ENCODE data around the gene CTAGE15. TPM values are rescaled to one million over a fixed set of nuclear protein-coding genes. Genes with fewer than 3 reads are reported as not detected.
"Not testable (repeated sequence)": the region's sequence is repeated elsewhere in the genome, so short reads cannot be mapped to it uniquely, and the experiment has no call there.

Gene CTAGE15, protein sequence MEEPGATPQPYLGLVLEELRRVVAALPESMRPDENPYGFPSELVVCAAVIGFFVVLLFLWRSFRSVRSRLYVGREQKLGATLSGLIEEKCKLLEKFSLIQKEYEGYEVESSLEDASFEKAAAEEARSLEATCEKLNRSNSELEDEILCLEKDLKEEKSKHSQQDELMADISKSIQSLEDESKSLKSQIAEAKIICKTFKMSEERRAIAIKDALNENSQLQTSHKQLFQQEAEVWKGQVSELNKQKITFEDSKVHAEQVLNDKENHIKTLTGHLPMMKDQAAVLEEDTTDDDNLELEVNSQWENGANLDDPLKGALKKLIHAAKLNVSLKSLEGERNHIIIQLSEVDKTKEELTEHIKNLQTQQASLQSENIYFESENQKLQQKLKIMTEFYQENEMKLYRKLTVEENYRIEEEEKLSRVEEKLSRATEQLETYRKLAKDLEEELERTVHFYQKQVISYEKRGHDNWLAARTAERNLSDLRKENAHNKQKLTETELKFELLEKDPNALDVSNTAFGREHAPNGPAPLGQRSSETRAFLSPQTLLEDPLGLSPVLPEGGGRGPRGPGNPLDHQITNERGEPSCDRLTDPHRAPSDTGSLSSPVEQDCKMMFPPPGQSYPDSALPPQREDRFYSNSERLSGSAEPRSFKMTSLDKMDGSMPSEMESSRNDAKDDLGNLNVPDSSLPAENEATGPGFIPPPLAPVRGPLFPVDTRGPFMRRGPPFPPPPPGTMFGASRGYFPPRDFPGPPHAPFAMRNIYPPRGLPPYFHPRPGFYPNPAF
- polyA plus RNA-seq (ENCODE audit: insufficient read length in 3 of 3) = under 1 TPM in 2 of 3 donors, not detected in 1; 0.46 to 0.74 TPM

GRCh38 chr7:143571501-143571900 is at the start of gene CTAGE15:
Gene CTAGE15, plus strand, starts transcription at chr7:143571801. Its CDS starts 17 bp downstream, at chr7:143571818.
- DNase-seq (ENCODE audit: low read depth in 3 of 3, low spot score in 2 of 3) = not testable (repeated sequence)

GRCh38 chr7:143522309-143522916 is 49.2 kb upstream of the CTAGE15 start:
- not testable (repeated sequence) for DNase-seq (ENCODE audit: low read depth in 3 of 3, low spot score in 2 of 3)

- DNase-seq (ENCODE audit: low read depth in 3 of 3, low spot score in 2 of 3) = not testable (repeated sequence)
Observed at GRCh38 chr7:143531169-143531926, 40.3 kb upstream of the CTAGE15 start.

DNA sequence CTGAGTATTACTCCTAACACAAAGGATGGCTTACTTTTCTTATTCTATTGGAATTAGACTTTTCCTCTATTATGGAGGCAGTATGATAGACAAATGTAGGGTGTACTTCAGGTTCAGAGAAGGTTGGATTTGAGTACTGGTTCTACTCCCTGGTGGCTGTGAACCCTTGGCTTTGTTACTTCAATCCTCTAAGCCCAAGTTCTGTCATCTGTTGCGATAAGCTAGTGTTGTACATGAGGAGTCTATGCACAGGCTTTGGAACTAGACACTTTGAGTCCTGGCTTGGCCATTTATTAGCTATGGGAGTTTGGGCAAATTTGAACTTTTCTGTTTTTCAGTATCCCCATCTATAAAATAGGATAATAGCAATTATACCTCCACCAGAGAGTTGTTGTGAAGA is 39.7 kb upstream of the CTAGE15 start:
- DNase-seq (ENCODE audit: low read depth in 3 of 3, low spot score in 2 of 3) = not testable (repeated sequence)

DNA sequence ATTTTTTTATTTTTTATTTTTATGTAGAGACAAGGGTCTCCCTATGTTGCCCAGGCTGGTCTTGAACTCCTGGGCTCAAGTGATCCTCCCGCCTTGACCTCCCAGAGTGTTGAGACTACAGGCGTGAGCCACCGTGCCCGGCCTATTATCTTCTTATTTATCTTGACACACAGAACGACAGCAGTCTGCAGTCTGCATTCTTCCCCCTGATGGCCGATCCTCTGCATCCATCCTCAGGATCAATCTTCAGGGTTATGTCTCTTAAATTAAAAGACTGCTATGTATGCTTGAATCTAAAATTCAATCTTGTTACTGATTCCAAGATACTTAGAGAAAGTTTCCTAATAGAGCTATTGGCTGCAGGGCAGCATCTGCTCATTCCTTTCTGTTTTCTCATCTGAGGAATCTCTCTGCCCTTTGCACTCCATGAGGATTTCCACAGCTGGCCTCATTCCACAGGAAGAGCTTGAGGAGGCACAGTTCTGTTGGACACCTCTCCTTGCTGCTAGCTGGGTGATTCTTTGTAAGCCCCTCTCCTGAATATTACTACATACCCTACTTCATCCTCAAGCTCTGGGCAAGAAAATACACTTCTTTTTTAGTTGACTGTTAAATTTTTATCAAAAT is 38.3 kb upstream of the CTAGE15 start:
- DNase-seq (ENCODE audit: low read depth in 3 of 3, low spot score in 2 of 3) = not testable (repeated sequence)

GRCh38 chr7:143536443-143536842 is 35.2 kb upstream of the CTAGE15 start:
- not testable (repeated sequence) for DNase-seq (ENCODE audit: low read depth in 3 of 3, low spot score in 2 of 3)

- DNase-seq (ENCODE audit: low read depth in 3 of 3, low spot score in 2 of 3) = not testable (repeated sequence)
Observed at GRCh38 chr7:143543288-143544038, 28.1 kb upstream of the CTAGE15 start.

GRCh38 chr7:143555968-143556367 is 15.6 kb upstream of the CTAGE15 start:
- DNase-seq (ENCODE audit: low read depth in 3 of 3, low spot score in 2 of 3) = not testable (repeated sequence)

- not testable (repeated sequence) for DNase-seq (ENCODE audit: low read depth in 3 of 3, low spot score in 2 of 3)
Observed at GRCh38 chr7:143563306-143563705, 8.3 kb upstream of the CTAGE15 start.

- not testable (repeated sequence) for DNase-seq (ENCODE audit: low read depth in 3 of 3, low spot score in 2 of 3)
Observed at GRCh38 chr7:143566001-143566400, 5.6 kb upstream of the CTAGE15 start.

DNA sequence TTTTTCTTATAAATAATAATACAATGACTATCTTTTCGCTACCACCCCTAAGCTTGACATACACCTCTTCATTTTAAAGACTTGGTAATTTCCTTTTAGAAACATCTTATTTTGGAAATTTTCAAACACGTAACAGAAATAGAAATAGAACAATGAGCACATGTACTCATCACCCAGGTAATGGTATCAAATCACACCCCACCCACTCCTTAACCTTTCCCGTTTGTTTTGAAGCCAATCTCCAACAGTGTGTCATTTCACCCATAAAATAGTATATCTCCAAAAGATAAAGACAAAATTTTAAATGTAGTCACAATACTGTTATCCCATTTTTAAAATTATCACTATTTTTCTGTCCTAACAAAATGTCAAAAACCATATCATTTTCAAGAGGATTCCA is 16.6 kb downstream of the CTAGE15 start:
- DNase-seq (ENCODE audit: low read depth in 3 of 3, low spot score in 2 of 3) = not testable (repeated sequence)

GRCh38 chr7:143589897-143590296 is 18.3 kb downstream of the CTAGE15 start:
- not testable (repeated sequence) for DNase-seq (ENCODE audit: low read depth in 3 of 3, low spot score in 2 of 3)

- not testable (repeated sequence) for DNase-seq (ENCODE audit: low read depth in 3 of 3, low spot score in 2 of 3)
Observed at GRCh38 chr7:143598086-143598485, 26.5 kb downstream of the CTAGE15 start.

DNA sequence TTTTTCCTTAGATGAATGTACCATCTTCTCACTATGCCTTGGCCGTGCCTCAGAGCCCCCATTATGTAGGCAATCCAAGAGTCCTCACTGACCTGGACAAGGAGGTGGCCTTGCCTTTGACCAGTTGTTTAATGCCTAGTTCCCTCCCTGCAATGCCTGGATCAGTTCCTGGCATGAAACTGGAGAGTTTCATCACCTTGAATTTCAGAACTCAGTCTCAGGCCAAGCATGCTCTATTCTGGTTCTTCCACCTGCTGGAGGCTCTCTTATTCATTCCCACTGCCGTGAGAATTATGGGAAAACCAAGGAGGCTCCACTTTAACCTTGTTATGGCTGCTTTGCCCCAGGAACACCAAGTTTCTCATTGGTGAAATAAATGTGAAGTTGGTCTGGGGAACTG is 31.9 kb downstream of the CTAGE15 start:
- not testable (repeated sequence) for DNase-seq (ENCODE audit: low read depth in 3 of 3, low spot score in 2 of 3)

GRCh38 chr7:143606088-143606487 is 34.5 kb downstream of the CTAGE15 start:
- DNase-seq (ENCODE audit: low read depth in 3 of 3, low spot score in 2 of 3) = not testable (repeated sequence)

GRCh38 chr7:143615545-143615944 is 43.9 kb downstream of the CTAGE15 start:
- DNase-seq (ENCODE audit: low read depth in 3 of 3, low spot score in 2 of 3) = not testable (repeated sequence)

DNA sequence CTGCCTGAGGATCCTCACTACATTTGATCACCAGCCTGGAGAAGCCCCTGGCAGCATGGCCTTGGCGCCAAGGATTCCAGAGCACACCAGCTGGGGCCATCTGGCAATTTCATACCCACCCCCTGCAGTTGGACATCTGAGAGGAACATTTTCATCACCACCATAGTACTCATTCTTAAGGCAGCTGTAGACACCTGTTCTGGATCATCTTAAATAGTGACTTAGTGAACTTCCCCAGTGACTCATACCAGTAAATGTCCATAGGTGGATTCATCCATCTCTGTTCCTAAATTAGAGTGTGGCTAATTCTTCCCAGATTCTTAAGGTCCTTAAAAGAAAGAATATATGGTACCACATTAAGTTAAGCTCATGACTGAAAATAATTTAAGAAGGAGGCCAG is 45.6 kb downstream of the CTAGE15 start:
- DNase-seq (ENCODE audit: low read depth in 3 of 3, low spot score in 2 of 3) = not testable (repeated sequence)

DNA sequence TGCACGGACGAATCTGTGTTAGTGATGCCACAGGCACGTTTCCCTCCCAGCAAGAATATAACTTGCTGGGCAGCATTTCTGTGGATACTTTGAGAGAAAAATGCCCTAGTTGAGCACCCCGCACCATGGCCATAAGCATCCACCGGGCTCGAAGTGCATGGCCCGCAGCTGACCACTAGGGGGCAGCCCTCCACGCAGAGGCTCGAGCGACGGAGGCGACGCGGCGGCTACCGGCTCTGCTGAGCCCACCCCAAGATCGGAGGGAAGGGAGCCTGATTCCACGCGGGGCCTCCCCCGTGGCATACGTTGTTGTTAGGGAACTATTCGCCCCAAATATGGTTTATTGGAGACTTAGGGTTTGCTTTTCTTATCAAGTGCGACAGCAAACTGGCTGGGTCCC is 48.5 kb downstream of the CTAGE15 start:
- not testable (repeated sequence) for DNase-seq (ENCODE audit: low read depth in 3 of 3, low spot score in 2 of 3)

DNA sequence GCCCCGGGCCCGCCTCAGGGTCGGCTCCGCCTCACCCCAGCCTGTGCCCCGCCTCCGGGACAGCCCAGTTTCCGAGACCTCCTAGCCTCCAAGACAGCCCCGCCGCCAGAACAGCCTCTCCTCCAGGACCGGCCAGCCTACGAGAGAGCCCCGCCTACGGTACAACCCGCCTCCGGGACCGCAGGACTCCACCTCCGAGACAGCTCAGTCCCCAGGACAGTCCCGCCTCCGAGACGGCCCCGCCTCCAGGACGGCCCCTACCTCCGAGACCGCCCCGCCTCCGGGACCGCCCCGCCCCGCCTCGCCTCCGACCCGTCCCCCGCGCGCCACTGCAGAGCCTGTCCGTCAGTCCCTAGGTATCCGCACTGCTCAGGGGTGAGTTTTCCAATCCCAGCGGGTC is 49.0 kb downstream of the CTAGE15 start, which contains the start of gene TCAF2:
Gene TCAF2 (plus strand): TSS at position 329 of the 400 bp plus-strand sequence.
- not testable (repeated sequence) for DNase-seq (ENCODE audit: low read depth in 3 of 3, low spot score in 2 of 3)
